ENCODE results near the gene NEDD4. TPM values are rescaled to one million over a fixed set of nuclear protein-coding genes. Genes with fewer than 3 reads are reported as not detected.

Gene NEDD4
- total RNA-seq, 1 donor from 2014 or later: 6.1 TPM

- TF ChIP-seq CTCF (IDR thresholded peaks at IDR 0.05): peak; percentile 34 to 81 (median 81)
- Histone ChIP-seq H3K27ac (peak overlapping the region in 1 of 2 donors; percentile 46), H3K4me1 (peaks cover 0 to 3% of the 10 kb centered on the region in 2 donors), H3K36me3 (no peaks in the 10 kb centered on the region), H3K4me3 (no peak overlapping the region), H3K27me3 (no peaks in the 10 kb centered on the region), H3K9me3 (no peaks in the 10 kb centered on the region)
- peak in 1 of 2 donors; percentile 73 for DNase-seq (ENCODE audit: low spot score in 2 of 2)
- intact Hi-C loops (cut with DNase I): no loop called here
Observed at GRCh38 chr15:55897560-55898336, 95.7 kb downstream of the NEDD4 start.

- Histone ChIP-seq H3K27ac (no peak overlapping the region), H3K4me3 (no peak overlapping the region), H3K36me3 (no peaks in the 10 kb centered on the region), H3K4me1 (peaks cover 0 to 3% of the 10 kb centered on the region in 2 donors), H3K9me3 (no peaks in the 10 kb centered on the region), H3K27me3 (no peaks in the 10 kb centered on the region)
- DNase-seq (ENCODE audit: low spot score in 2 of 2): no peak
- TF ChIP-seq CTCF (IDR thresholded peaks at IDR 0.05): no peak
- intact Hi-C loops (cut with DNase I): no loop called here
Observed at GRCh38 chr15:55894399-55894965, 98.9 kb downstream of the NEDD4 start.

- DNase-seq (ENCODE audit: low spot score in 2 of 2): no peak
- Histone ChIP-seq H3K4me1 (peaks cover 0 to 3% of the 10 kb centered on the region in 2 donors), H3K36me3 (no peaks in the 10 kb centered on the region), H3K4me3 (no peak overlapping the region), H3K9me3 (peaks cover 0 to 5% of the 10 kb centered on the region in 2 donors), H3K27me3 (no peaks in the 10 kb centered on the region), H3K27ac (no peak overlapping the region)
- intact Hi-C loops (cut with DNase I): no loop called here
- TF ChIP-seq CTCF (IDR thresholded peaks at IDR 0.05): no peak
Observed at GRCh38 chr15:55893852-55894251, 99.6 kb downstream of the NEDD4 start.

GRCh38 chr15:55891196-55891595 lies 102.2 kb downstream of the NEDD4 start:
- intact Hi-C loops (cut with DNase I): no loop called here

GRCh38 chr15:55884223-55884622 lies 109.2 kb downstream of the NEDD4 start:
- H3K4me3 ChIP-seq: no peak overlapping the region
- H3K4me1 ChIP-seq: peaks cover 0 to 10% of the 10 kb centered on the region in 2 donors
- TF ChIP-seq CTCF (IDR thresholded peaks at IDR 0.05): no peak
- no peak for DNase-seq (ENCODE audit: low spot score in 2 of 2)
- H3K27ac ChIP-seq: peak overlapping the region; percentile 45 to 53
- H3K36me3 ChIP-seq: no peaks in the 10 kb centered on the region
- H3K27me3 ChIP-seq: no peaks in the 10 kb centered on the region
- intact Hi-C loops (cut with DNase I): no loop called here
- H3K9me3 ChIP-seq: peaks cover 4 to 17% of the 10 kb centered on the region in 2 donors

More at GRCh38 chr15:55891196-55891595, 102.2 kb downstream of the NEDD4 start:
- no peak for TF ChIP-seq CTCF (IDR thresholded peaks at IDR 0.05)
- Histone ChIP-seq H3K4me1 (no peaks in the 10 kb centered on the region), H3K9me3 (peaks cover 4 to 18% of the 10 kb centered on the region in 2 donors), H3K27ac (no peak overlapping the region), H3K36me3 (no peaks in the 10 kb centered on the region), H3K4me3 (no peak overlapping the region), H3K27me3 (no peaks in the 10 kb centered on the region)
- DNase-seq (ENCODE audit: low spot score in 2 of 2): no peak

Measured in ascending aorta (tissue), 2 donors.